Right lobe of liver (tissue), 6 donors: ENCODE measurements around the gene RIC1. TPM values are rescaled to one million over a fixed set of nuclear protein-coding genes. Genes with fewer than 3 reads are reported as not detected.

Source experiments
- ATAC-seq, 4 donors: fragments of 200-7000 bp; cut with Tn5 transposase; one replicate each; pipeline ENCODE4 v1.9.1; 2020; ENCODE audit warnings: mild to moderate bottlenecking in 4 of 4, moderate library complexity in 4 of 4
- DNase-seq, 3 donors: peaks; one replicate each; pipeline ENCODE4 v3.0.0-alpha.2; 2020
- H3K27ac ChIP-seq, 3 donors: fragments of 200-600 bp; one replicate each; pipeline ENCODE4 v1.8.0; 2022
- H3K27me3 ChIP-seq, 2 donors: fragments of 200-600 bp; one replicate each; pipeline ENCODE4 v1.8.0; 2022
- H3K36me3 ChIP-seq, 4 donors: fragments of 200-600 bp; sonication (generic) in 1 of 4; one replicate each; pipeline versions ENCODE4 v1.5.1 to v1.8.0; 2017 to 2022; ENCODE audit warnings: control low read depth in 1 of 4
- H3K4me1 ChIP-seq, 4 donors: fragments of 200-600 bp; sonication (generic) in 1 of 4; one replicate each; pipeline versions ENCODE4 v1.5.1 to v1.8.0; 2017 to 2022; ENCODE audit warnings: control low read depth in 1 of 4
- H3K4me3 ChIP-seq, 3 donors: fragments of 200-600 bp; one replicate each; pipeline ENCODE4 v1.8.0; 2022
- H3K9me3 ChIP-seq, 4 donors: fragments of 200-600 bp; sonication (generic) in 1 of 4; one replicate each; pipeline versions ENCODE4 v1.5.1 to v1.8.0; 2017 to 2022; ENCODE audit warnings: control low read depth in 1 of 4
- CTCF ChIP-seq, 4 donors: fragments of 200-600 bp in 3 of 4; fragments of 450-650 bp in 1 of 4; IDR thresholded peaks; one replicate each; pipeline versions ENCODE4 v1.5.1 to v1.8.0; 2016 to 2022; ENCODE audit warnings: antibody characterized with exemption in 4 of 4, mild to moderate bottlenecking in 2 of 4
- POLR2A ChIP-seq: fragments of 450-650 bp; IDR thresholded peaks from one replicate; pipeline ENCODE4 v1.6.1; 2017; ENCODE audit warnings: antibody characterized with exemption, mild to moderate bottlenecking
- WGBS: methylation state at CpG from one replicate; pipeline ENCODE4 v1.1.6; 2018; ENCODE audit warnings: low coverage, low lambda C conversion rate; ENCODE audit not compliant: insufficient coverage; ENCODE audit errors: missing lambda C conversion rate; 5-methylcytosine and 5-hydroxymethylcytosine counted together
- intact Hi-C, 2 donors: fragments of 100-400 bp; cut with DNase I; formaldehyde crosslinking; loops; one replicate each; pipeline versions ENCODE4 v1.11.2 to v1.14.1; 2022
- total RNA-seq, 6 experiments: library from RNA; depleted of rRNA in 2 of 6; stranded (reverse); fragments of >200 nt in 2 of 6; fragmentation: NEBNext Ultra II Directional in 3 of 6; extraction: Animal tissue kit (Norgen Biotek cat#: 25700) in 3 of 6; gene quantifications; one replicate each; pipeline versions ENCODE4 v1.1.0 to v1.2.4, GENCODE V29; 2016 to 2023
- donor health status: DM: no; HTN: yes; CAD: no.
- donor health status: DM: no; HTN: no; CAD: no.
- donor health status: DM: no; HTN: no; CAD: no.
- donor health status: DM: no; HTN: yes; CAD: no.
- donor health status: DM: no; HTN: yes; CAD: no.

RIC1 gene
- total RNA-seq, 6 experiments from 2014 or later: 9.7 to 18.4 (median 10.5) TPM

- peaks cover 0 to 14% (median 0%) of the 10 kb centered on the region in 4 donors for H3K4me1 ChIP-seq
- intact Hi-C loops: no loop called here
- no peak overlapping the region for H3K27ac ChIP-seq
- H3K9me3 ChIP-seq: no peaks in the 10 kb centered on the region
- 88% methylated on average over 2 of the region's 2 CpGs for WGBS
- H3K36me3 ChIP-seq: no peaks in the 10 kb centered on the region
- DNase-seq (no peak), ATAC-seq (no peak)
- no peak for TF ChIP-seq CTCF (IDR thresholded peaks at IDR 0.05)
- no peak for TF ChIP-seq POLR2A
- no peaks in the 10 kb centered on the region for H3K27me3 ChIP-seq
- H3K4me3 ChIP-seq: no peak overlapping the region
Measured at GRCh38 chr9:5787759-5788302, 158.9 kb downstream of the RIC1 start.

GRCh38 chr9:5789489-5789888 lies 160.6 kb downstream of the RIC1 start:
- no peaks in the 10 kb centered on the region for H3K36me3 ChIP-seq
- intact Hi-C loops: no loop called here
- 93% methylated on average over 3 of the region's 5 CpGs for WGBS
- ATAC-seq: peak in 2 of 4 donors; percentile 13 to 20
- H3K4me1 ChIP-seq: peaks cover 0 to 14% (median 0%) of the 10 kb centered on the region in 4 donors
- no peaks in the 10 kb centered on the region for H3K9me3 ChIP-seq
- TF ChIP-seq CTCF (IDR thresholded peaks at IDR 0.05) (no peak), POLR2A (no peak)
- no peak overlapping the region for H3K27ac ChIP-seq
- no peak overlapping the region for H3K4me3 ChIP-seq
- DNase-seq: no peak
- no peaks in the 10 kb centered on the region for H3K27me3 ChIP-seq

- Histone ChIP-seq H3K9me3 (no peaks in the 10 kb centered on the region), H3K4me3 (no peak overlapping the region), H3K4me1 (peaks cover 0 to 14% (median 0%) of the 10 kb centered on the region in 4 donors), H3K27ac (no peak overlapping the region), H3K36me3 (no peaks in the 10 kb centered on the region), H3K27me3 (no peaks in the 10 kb centered on the region)
- ATAC-seq (no peak), DNase-seq (no peak)
- 83% methylated on average over 1 of the region's 1 CpG for WGBS
- no peak for TF ChIP-seq POLR2A
- TF ChIP-seq CTCF (IDR thresholded peaks at IDR 0.05): no peak
- intact Hi-C loops: no loop called here
Measured at GRCh38 chr9:5790923-5791322, 162.0 kb downstream of the RIC1 start.

- TF ChIP-seq POLR2A (no peak), CTCF (IDR thresholded peaks at IDR 0.05) (no peak)
- Histone ChIP-seq H3K4me3 (no peak overlapping the region), H3K27ac (no peak overlapping the region), H3K9me3 (no peaks in the 10 kb centered on the region), H3K27me3 (no peaks in the 10 kb centered on the region), H3K36me3 (no peaks in the 10 kb centered on the region), H3K4me1 (peaks cover 0 to 12% (median 0%) of the 10 kb centered on the region in 4 donors)
- intact Hi-C loops: no loop called here
- WGBS: 85% methylated on average over 3 of the region's 3 CpGs
- DNase-seq: no peak
- ATAC-seq: no peak
Measured at GRCh38 chr9:5791870-5792269, 163.0 kb downstream of the RIC1 start.

- H3K9me3 ChIP-seq: no peaks in the 10 kb centered on the region
- H3K27ac ChIP-seq: no peak overlapping the region
- intact Hi-C loops: no loop called here
- DNase-seq: no peak
- H3K4me1 ChIP-seq: no peaks in the 10 kb centered on the region
- H3K4me3 ChIP-seq: no peak overlapping the region
- H3K36me3 ChIP-seq: peaks cover 0 to 1% (median 0%) of the 10 kb centered on the region in 4 donors
- TF ChIP-seq POLR2A (no peak), CTCF (IDR thresholded peaks at IDR 0.05) (no peak)
- no peak for ATAC-seq
- 82% methylated on average over 1 of the region's 1 CpG for WGBS
- no peaks in the 10 kb centered on the region for H3K27me3 ChIP-seq
Measured at GRCh38 chr9:5793812-5794211, 164.9 kb downstream of the RIC1 start.
